ENCODE results near the gene MPC1. TPM values are rescaled to one million over a fixed set of nuclear protein-coding genes. Genes with fewer than 3 reads are reported as not detected.

The MPC1 gene
- total and polyA plus RNA-seq, 2 donors from 2014 or later: 74.1 to 313 TPM

DNA sequence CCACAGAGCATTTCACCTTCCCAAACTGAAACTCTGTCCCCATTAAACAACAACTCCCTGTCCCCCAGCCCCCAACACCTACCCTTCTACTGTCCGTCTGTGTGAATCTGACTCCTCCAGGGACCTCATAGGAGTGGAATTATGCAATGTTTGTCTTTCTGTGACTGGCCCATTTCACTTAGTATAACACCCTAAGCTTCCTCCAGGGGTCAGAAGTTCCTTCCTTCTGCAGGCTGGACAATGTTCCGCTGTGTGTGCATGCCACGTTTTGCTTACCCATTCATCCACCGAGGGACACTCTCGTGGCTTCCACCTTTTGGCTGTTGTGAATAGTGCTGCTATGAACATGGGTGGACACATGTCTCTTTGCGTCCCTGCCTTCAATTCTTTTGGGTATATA, 37.6 kb upstream of the MPC1 start:
- peak in 2 of 5 donors; percentile 23 to 29 for DNase-seq
- no peak for FAIRE-seq

GRCh38 chr6:166419717-166420116, 37.0 kb upstream of the MPC1 start:
- H3K4me1 ChIP-seq (ENCODE audit: control insufficient read depth in 2 of 3, insufficient read depth in 2 of 3, low read depth in 1 of 3, low read length in 3 of 3): no peaks in the 10 kb centered on the region
- H3K4me3 ChIP-seq (ENCODE audit: low read length in 3 of 3): no peak overlapping the region
- peaks cover 6 to 10% (median 9%) of the 10 kb centered on the region in 3 donors for H3K36me3 ChIP-seq (ENCODE audit: control insufficient read depth in 2 of 3, insufficient read depth in 3 of 3, low read length in 3 of 3)
- no peak for TF ChIP-seq CTCF (IDR thresholded peaks at IDR 0.05; ENCODE audit: borderline replicate concordance, extremely low read depth, insufficient read depth)
- peaks cover 0 to 2% (median 0%) of the 10 kb centered on the region in 3 donors for H3K9me3 ChIP-seq (ENCODE audit: control insufficient read depth in 2 of 3, insufficient read depth in 1 of 3, low read length in 3 of 3)
- H3K9ac ChIP-seq (ENCODE audit: low read length in 3 of 3): no peak overlapping the region
- no peak for FAIRE-seq
- H3K27me3 ChIP-seq (ENCODE audit: control insufficient read depth, insufficient read depth, low read length): no peaks in the 10 kb centered on the region
- no peak overlapping the region for H3K27ac ChIP-seq (ENCODE audit: low read depth in 2 of 2, low read length in 2 of 2)
- peak in 1 of 5 donors; percentile 48 for DNase-seq
- intact Hi-C loops (cut with DNase I): no loop called here

More for the DNA sequence above, 37.6 kb upstream of the MPC1 start:
- intact Hi-C loops (cut with DNase I): no loop called here
- no peak overlapping the region for H3K4me3 ChIP-seq (ENCODE audit: low read length in 3 of 3)
- H3K27ac ChIP-seq (ENCODE audit: low read depth in 2 of 2, low read length in 2 of 2): no peak overlapping the region
- peaks cover 6 to 10% (median 9%) of the 10 kb centered on the region in 3 donors for H3K36me3 ChIP-seq (ENCODE audit: control insufficient read depth in 2 of 3, insufficient read depth in 3 of 3, low read length in 3 of 3)
- peaks cover 0 to 2% (median 0%) of the 10 kb centered on the region in 3 donors for H3K9me3 ChIP-seq (ENCODE audit: control insufficient read depth in 2 of 3, insufficient read depth in 1 of 3, low read length in 3 of 3)
- no peak overlapping the region for H3K9ac ChIP-seq (ENCODE audit: low read length in 3 of 3)
- H3K27me3 ChIP-seq (ENCODE audit: control insufficient read depth, insufficient read depth, low read length): no peaks in the 10 kb centered on the region
- H3K4me1 ChIP-seq (ENCODE audit: control insufficient read depth in 2 of 3, insufficient read depth in 2 of 3, low read depth in 1 of 3, low read length in 3 of 3): no peaks in the 10 kb centered on the region
- TF ChIP-seq CTCF (IDR thresholded peaks at IDR 0.05; ENCODE audit: borderline replicate concordance, extremely low read depth, insufficient read depth): no peak

DNA sequence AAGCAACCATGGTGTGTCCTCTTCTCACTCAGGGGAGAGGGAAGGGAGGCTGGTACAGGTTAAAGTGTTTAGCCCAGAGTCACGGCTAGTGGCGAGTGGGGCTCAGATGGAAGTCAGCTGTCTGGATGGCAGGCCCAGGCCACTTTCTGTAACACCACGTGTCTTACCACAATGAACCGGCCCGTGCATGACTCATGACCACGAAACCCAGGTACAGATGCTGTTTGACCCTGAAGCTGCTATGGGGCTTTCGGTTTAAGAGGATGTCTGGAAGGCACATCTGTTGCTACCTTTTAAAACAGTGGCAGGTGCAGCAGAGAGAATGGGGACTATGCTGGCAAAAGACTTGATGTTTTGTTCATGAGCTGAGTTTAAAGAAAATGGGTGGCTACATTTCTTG, 36.5 kb upstream of the MPC1 start:
- no peak for TF ChIP-seq CTCF (IDR thresholded peaks at IDR 0.05; ENCODE audit: borderline replicate concordance, extremely low read depth, insufficient read depth)
- Histone ChIP-seq H3K9me3 (ENCODE audit: control insufficient read depth in 2 of 3, insufficient read depth in 1 of 3, low read length in 3 of 3) (peaks cover 0 to 2% (median 0%) of the 10 kb centered on the region in 3 donors), H3K27ac (ENCODE audit: low read depth in 2 of 2, low read length in 2 of 2) (no peak overlapping the region), H3K36me3 (ENCODE audit: control insufficient read depth in 2 of 3, insufficient read depth in 3 of 3, low read length in 3 of 3) (peaks cover 6 to 10% (median 9%) of the 10 kb centered on the region in 3 donors), H3K9ac (ENCODE audit: low read length in 3 of 3) (no peak overlapping the region), H3K4me3 (ENCODE audit: low read length in 3 of 3) (no peak overlapping the region), H3K4me1 (ENCODE audit: control insufficient read depth in 2 of 3, insufficient read depth in 2 of 3, low read depth in 1 of 3, low read length in 3 of 3) (no peaks in the 10 kb centered on the region), H3K27me3 (ENCODE audit: control insufficient read depth, insufficient read depth, low read length) (no peaks in the 10 kb centered on the region)
- no peak for FAIRE-seq
- intact Hi-C loops (cut with DNase I): no loop called here
- DNase-seq: peak in 1 of 5 donors; percentile 54

- Histone ChIP-seq H3K27me3 (ENCODE audit: control insufficient read depth, insufficient read depth, low read length) (no peaks in the 10 kb centered on the region), H3K4me1 (ENCODE audit: control insufficient read depth in 2 of 3, insufficient read depth in 2 of 3, low read depth in 1 of 3, low read length in 3 of 3) (no peaks in the 10 kb centered on the region), H3K36me3 (ENCODE audit: control insufficient read depth in 2 of 3, insufficient read depth in 3 of 3, low read length in 3 of 3) (peaks cover 5 to 10% (median 6%) of the 10 kb centered on the region in 3 donors), H3K9ac (ENCODE audit: low read length in 3 of 3) (no peak overlapping the region), H3K4me3 (ENCODE audit: low read length in 3 of 3) (no peak overlapping the region), H3K27ac (ENCODE audit: low read depth in 2 of 2, low read length in 2 of 2) (no peak overlapping the region), H3K9me3 (ENCODE audit: control insufficient read depth in 2 of 3, insufficient read depth in 1 of 3, low read length in 3 of 3) (peaks cover 0 to 2% (median 0%) of the 10 kb centered on the region in 3 donors)
- no peak for DNase-seq
- FAIRE-seq: no peak
- TF ChIP-seq CTCF (IDR thresholded peaks at IDR 0.05; ENCODE audit: borderline replicate concordance, extremely low read depth, insufficient read depth): no peak
- intact Hi-C loops (cut with DNase I): no loop called here
These were observed 36.0 kb upstream of the MPC1 start for GRCh38 chr6:166418691-166419143.

Measured in kidney (tissue), 14 donors.